Vagina (tissue), 2 donors: ENCODE results near the gene CACNG1. TPM values are rescaled to one million over a fixed set of nuclear protein-coding genes. Genes with fewer than 3 reads are reported as not detected.
"Not testable (repeated sequence)": the region's sequence is repeated elsewhere in the genome, so short reads cannot be mapped to it uniquely, and the experiment has no call there.

ENCODE experiments used
- DNase-seq, 2 donors: peaks; one replicate each; pipeline ENCODE4 v3.0.0-alpha.2; 2017; ENCODE audit errors: extremely low spot score in 2 of 2
- H3K27ac ChIP-seq: fragments of 200-600 bp; sonication (generic); one replicate; pipeline ENCODE4 v1.5.1; 2019
- H3K27me3 ChIP-seq: fragments of 200-600 bp; sonication (generic); one replicate; pipeline ENCODE4 v1.5.1; 2019
- H3K36me3 ChIP-seq, 2 donors: fragments of 200-600 bp; sonication (generic); one replicate each; pipeline ENCODE4 v1.5.1; 2017 to 2019
- H3K4me1 ChIP-seq: fragments of 200-600 bp; sonication (generic); one replicate; pipeline ENCODE4 v1.5.1; 2019
- H3K4me3 ChIP-seq, 2 donors: fragments of 200-600 bp; sonication (generic); 1 replicate in 1 of 2; 2 replicates in 1 of 2; pipeline ENCODE4 v1.5.1; 2016 to 2019
- H3K9me3 ChIP-seq: fragments of 200-600 bp; sonication (generic); one replicate; pipeline ENCODE4 v1.5.1; 2019
- CTCF ChIP-seq, 3 experiments: fragments of 450-650 bp in 2 of 3; fragments of 200-600 bp in 1 of 3; sonication (generic) in 1 of 3; IDR thresholded peaks; one replicate each; pipeline ENCODE4 v1.5.1; 2017 to 2019; ENCODE audit warnings: antibody characterized with exemption in 3 of 3, mild to moderate bottlenecking in 2 of 3, moderate library complexity in 2 of 3
- POLR2A ChIP-seq, 2 donors: fragments of 450-650 bp; IDR thresholded peaks; one replicate each; pipeline ENCODE4 v1.6.1; 2017; ENCODE audit warnings: antibody characterized with exemption in 2 of 2, mild to moderate bottlenecking in 2 of 2, moderate library complexity in 2 of 2
- POLR2AphosphoS5 ChIP-seq, 2 donors: sonication (generic); formaldehyde crosslinking; IDR thresholded peaks; one replicate each; pipeline ENCODE4 v1.9.0; 2017; ENCODE audit warnings: antibody characterized with exemption in 2 of 2, mild to moderate bottlenecking in 2 of 2, low read depth in 1 of 2; ENCODE audit not compliant: insufficient read depth in 1 of 2
- intact Hi-C: fragments of 100-400 bp; cut with DNase I; formaldehyde crosslinking; loops from one replicate; pipeline ENCODE4 v1.15.1; 2023
- total RNA-seq: library from RNA; depleted of rRNA; stranded (reverse); fragments of >200 nt; gene quantifications from one replicate; pipeline ENCODE4 v1.2.3, GENCODE V29; 2016

CACNG1 gene
- total RNA-seq, 1 donor from 2014 or later: not detected

GRCh38 chr17:67035131-67036083 is 8.9 kb upstream of the CACNG1 start:
- no peak for TF ChIP-seq POLR2A (IDR thresholded peaks at IDR 0.05)
- no peak for TF ChIP-seq POLR2AphosphoS5 (IDR thresholded peaks at IDR 0.05; ENCODE audit: insufficient read depth in 1 of 2, low read depth in 1 of 2)
- TF ChIP-seq CTCF (IDR thresholded peaks at IDR 0.05): no peak
- no peak for DNase-seq
- H3K36me3 ChIP-seq: no peaks in the 10 kb centered on the region
- no peak overlapping the region for H3K4me3 ChIP-seq
- intact Hi-C loops: no loop called here
- H3K9me3 ChIP-seq: no peaks in the 10 kb centered on the region
- H3K27ac ChIP-seq: no peak overlapping the region
- H3K27me3 ChIP-seq: no peaks in the 10 kb centered on the region
- no peaks in the 10 kb centered on the region for H3K4me1 ChIP-seq

- Histone ChIP-seq H3K4me3 (no peak overlapping the region), H3K9me3 (no peaks in the 10 kb centered on the region), H3K36me3 (no peaks in the 10 kb centered on the region), H3K27ac (no peak overlapping the region), H3K4me1 (no peaks in the 10 kb centered on the region), H3K27me3 (no peaks in the 10 kb centered on the region)
- intact Hi-C loops: no loop called here
- TF ChIP-seq CTCF (IDR thresholded peaks at IDR 0.05): no peak
- no peak for TF ChIP-seq POLR2AphosphoS5 (IDR thresholded peaks at IDR 0.05; ENCODE audit: insufficient read depth in 1 of 2, low read depth in 1 of 2)
- TF ChIP-seq POLR2A (IDR thresholded peaks at IDR 0.05): no peak
- no peak for DNase-seq
Measured at GRCh38 chr17:67038861-67039365, 5.4 kb upstream of the CACNG1 start.

GRCh38 chr17:67040652-67041051 is 3.7 kb upstream of the CACNG1 start:
- no peak overlapping the region for H3K4me3 ChIP-seq
- no peaks in the 10 kb centered on the region for H3K27me3 ChIP-seq
- no peak for DNase-seq
- no peaks in the 10 kb centered on the region for H3K9me3 ChIP-seq
- H3K4me1 ChIP-seq: no peaks in the 10 kb centered on the region
- TF ChIP-seq POLR2AphosphoS5 (IDR thresholded peaks at IDR 0.05; ENCODE audit: insufficient read depth in 1 of 2, low read depth in 1 of 2): no peak
- H3K36me3 ChIP-seq: no peaks in the 10 kb centered on the region
- intact Hi-C loops: no loop called here
- no peak overlapping the region for H3K27ac ChIP-seq

GRCh38 chr17:67041119-67041518 is 3.2 kb upstream of the CACNG1 start:
- H3K27me3 ChIP-seq, H3K4me3 ChIP-seq, H3K36me3 ChIP-seq, H3K9me3 ChIP-seq, H3K27ac ChIP-seq, DNase-seq, intact Hi-C loops, H3K4me1 ChIP-seq: not testable (repeated sequence)

GRCh38 chr17:67041531-67041930 is 2.8 kb upstream of the CACNG1 start:
- no peak overlapping the region for H3K27ac ChIP-seq
- intact Hi-C loops: no loop called here

More at GRCh38 chr17:67041531-67041930, 2.8 kb upstream of the CACNG1 start:
- Histone ChIP-seq H3K4me1 (no peaks in the 10 kb centered on the region), H3K4me3 (no peak overlapping the region), H3K27me3 (no peaks in the 10 kb centered on the region), H3K36me3 (no peaks in the 10 kb centered on the region), H3K9me3 (no peaks in the 10 kb centered on the region)
- no peak for DNase-seq
- TF ChIP-seq POLR2A (IDR thresholded peaks at IDR 0.05) (no peak), CTCF (IDR thresholded peaks at IDR 0.05) (no peak), POLR2AphosphoS5 (IDR thresholded peaks at IDR 0.05; ENCODE audit: insufficient read depth in 1 of 2, low read depth in 1 of 2) (no peak)
